ENCODE results near the gene PKNOX2.

- no peak for TF ChIP-seq POLR2A (IDR thresholded peaks at IDR 0.05; ENCODE audit: control extremely low read depth in 1 of 2, low read depth in 2 of 2, low read length in 2 of 2)
- no peak for TF ChIP-seq CREB1 (IDR thresholded peaks at IDR 0.05)
- TF ChIP-seq, protein P1, sequence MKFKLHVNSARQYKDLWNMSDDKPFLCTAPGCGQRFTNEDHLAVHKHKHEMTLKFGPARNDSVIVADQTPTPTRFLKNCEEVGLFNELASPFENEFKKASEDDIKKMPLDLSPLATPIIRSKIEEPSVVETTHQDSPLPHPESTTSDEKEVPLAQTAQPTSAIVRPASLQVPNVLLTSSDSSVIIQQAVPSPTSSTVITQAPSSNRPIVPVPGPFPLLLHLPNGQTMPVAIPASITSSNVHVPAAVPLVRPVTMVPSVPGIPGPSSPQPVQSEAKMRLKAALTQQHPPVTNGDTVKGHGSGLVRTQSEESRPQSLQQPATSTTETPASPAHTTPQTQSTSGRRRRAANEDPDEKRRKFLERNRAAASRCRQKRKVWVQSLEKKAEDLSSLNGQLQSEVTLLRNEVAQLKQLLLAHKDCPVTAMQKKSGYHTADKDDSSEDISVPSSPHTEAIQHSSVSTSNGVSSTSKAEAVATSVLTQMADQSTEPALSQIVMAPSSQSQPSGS (IDR thresholded peaks at IDR 0.05; ENCODE audit: low read length), result no peak
- TF ChIP-seq POLR2AphosphoS5 (IDR thresholded peaks at IDR 0.05; ENCODE audit: low read depth, low read length), result no peak
- TF ChIP-seq SP2 (IDR thresholded peaks at IDR 0.05; ENCODE audit: low read length), result no peak
Observed at GRCh38 chr11:125267548-125267947, 103.0 kb downstream of the PKNOX2 start.

All from H1 (cell line).